ENCODE data around the gene STAMBPL1. TPM values are rescaled to one million over a fixed set of nuclear protein-coding genes. Genes with fewer than 3 reads are reported as not detected.
A peak's percentile ranks its signal among the peaks of the same experiment; 100 is the strongest.
"Not testable (repeated sequence)": the region's sequence is repeated elsewhere in the genome, so short reads cannot be mapped to it uniquely, and the experiment has no call there.

Gene STAMBPL1
- total and polyA plus RNA-seq, 11 donors: 1.0 to 6.3 (median 3.3) TPM

- H3K36me3 ChIP-seq: no peaks in the 10 kb centered on the region
- no peaks in the 10 kb centered on the region for H3K27me3 ChIP-seq
- ATAC-seq: peak; percentile 91 to 99 (median 97)
- H3K27ac ChIP-seq: peak overlapping the region; percentile 78 to 98 (median 90)
- intact Hi-C loops (cut with DNase I): loop anchor here in 9 of 10 donors (2.0 to 5.0 kb wide), 6 partner anchors 43 to 104 kb away; no protein-coding TSS in a partner anchor
- H3K4me3 ChIP-seq: peak overlapping the region; percentile 53 to 86 (median 72)
- peaks cover 0 to 51% (median 9%) of the 10 kb centered on the region in 12 donors for H3K4me1 ChIP-seq
- no peaks in the 10 kb centered on the region for H3K9me3 ChIP-seq
- WGBS, 4 donors: 0 to 1% (median 0%) methylated on average over 55 to 84 of the region's 84 CpGs
- peak; percentile 82 to 92 (median 87) for DNase-seq
- TF ChIP-seq POLR2A (IDR thresholded peaks at IDR 0.05) (peak in 1 of 2 donors; percentile 35), CTCF (IDR thresholded peaks at IDR 0.05) (peak in 7 of 12 donors; percentile 7 to 56 (median 42))
Measured at GRCh38 chr10:88880282-88881076, 434 bp downstream of the STAMBPL1 start.

GRCh38 chr10:88881320-88881719 lies 1.3 kb downstream of the STAMBPL1 start:
- WGBS, 4 donors: 38 to 47% (median 43%) methylated on average over 6 of the region's 6 CpGs
- Histone ChIP-seq H3K4me3 (peak overlapping the region; percentile 53 to 86 (median 72)), H3K9me3 (no peaks in the 10 kb centered on the region), H3K36me3 (no peaks in the 10 kb centered on the region), H3K4me1 (peaks cover 0 to 53% (median 9%) of the 10 kb centered on the region in 12 donors), H3K27me3 (no peaks in the 10 kb centered on the region), H3K27ac (peak overlapping the region; percentile 78 to 98 (median 90))
- DNase-seq: no peak
- intact Hi-C loops (cut with DNase I): loop anchor here in 9 of 10 donors (2.0 to 5.0 kb wide), 6 partner anchors 44 to 103 kb away; no protein-coding TSS in a partner anchor
- TF ChIP-seq POLR2A (IDR thresholded peaks at IDR 0.05) (no peak), CTCF (IDR thresholded peaks at IDR 0.05) (no peak)
- no peak for ATAC-seq

- no peaks in the 10 kb centered on the region for H3K36me3 ChIP-seq
- no peaks in the 10 kb centered on the region for H3K27me3 ChIP-seq
- intact Hi-C loops (cut with DNase I): loop anchor here in 9 of 10 donors (2.0 to 5.0 kb wide), 6 partner anchors 45 to 103 kb away; no protein-coding TSS in a partner anchor
- H3K4me1 ChIP-seq: peaks cover 0 to 58% (median 9%) of the 10 kb centered on the region in 12 donors
- DNase-seq (no peak), ATAC-seq (no peak)
- H3K27ac ChIP-seq: peak overlapping the region; percentile 78 to 98 (median 90)
- 62 to 67% (median 66%) methylated on average over 5 of the region's 5 CpGs for WGBS, 4 donors
- H3K9me3 ChIP-seq: no peaks in the 10 kb centered on the region
- TF ChIP-seq CTCF (IDR thresholded peaks at IDR 0.05): no peak
- no peak for TF ChIP-seq POLR2A (IDR thresholded peaks at IDR 0.05)
- H3K4me3 ChIP-seq: peak overlapping the region in 8 of 12 donors; percentile 64 to 86 (median 74)
Measured at GRCh38 chr10:88881922-88882645, 2.0 kb downstream of the STAMBPL1 start.

- not testable (repeated sequence) for DNase-seq, H3K36me3 ChIP-seq, H3K27me3 ChIP-seq, ATAC-seq, H3K9me3 ChIP-seq
- intact Hi-C loops (cut with DNase I): loop anchor here in 7 of 10 donors (5.0 kb wide), 3 partner anchors 44 to 49 kb away; no protein-coding TSS in a partner anchor
- 68 to 75% (median 72%) methylated on average over 8 of the region's 8 CpGs for WGBS, 4 donors
- peak overlapping the region in 10 of 12 donors; percentile 87 to 98 (median 90) for H3K27ac ChIP-seq
- peak overlapping the region in 4 of 12 donors; percentile 71 to 83 (median 78) for H3K4me3 ChIP-seq
- peaks cover 0 to 58% (median 9%) of the 10 kb centered on the region in 12 donors for H3K4me1 ChIP-seq
Measured at GRCh38 chr10:88882646-88883447, 2.8 kb downstream of the STAMBPL1 start.

Data from heart left ventricle (tissue), 16 donors.